AG04450 (cell line): Measurements from ENCODE around the gene CSTB. TPM values are rescaled to one million over a fixed set of nuclear protein-coding genes. Genes with fewer than 3 reads are reported as not detected.
A peak's percentile ranks its signal among the peaks of the same experiment; 100 is the strongest.

ENCODE experiments used
- CTCF ChIA-PET: fragments of 300-600, 350-600 bp; formaldehyde crosslinking; extraction: SDS; loops from one replicate; lab custom pipeline; 2022; ENCODE audit warnings: antibody characterized with exemption, inconsistent platforms; lab: Charles Lee
- POLR2A ChIA-PET: fragments of 350-600 bp; formaldehyde crosslinking; extraction: SDS; loops from one replicate; lab custom pipeline; 2021; ENCODE audit warnings: antibody characterized with exemption, inconsistent platforms; lab: Yijun Ruan, JAX
- DNase-seq: peaks from one replicate; pipeline ENCODE4 v3.0.0-alpha.2; 2011; ENCODE audit warnings: low read depth, low spot score
- H3K27ac ChIP-seq: one replicate; pipeline ENCODE4 v1.5.1; 2012; ENCODE audit warnings: low read depth, low read length, control low read depth
- H3K27me3 ChIP-seq: one replicate; pipeline ENCODE4 v1.6.0; 2012; ENCODE audit warnings: low read length; ENCODE audit not compliant: control insufficient read depth, insufficient read depth
- H3K4me3 ChIP-seq: 2 replicates; pipeline ENCODE4 v1.5.1; 2011; ENCODE audit warnings: mild to moderate bottlenecking, low read depth, low read length, control low read depth
- H3K9me3 ChIP-seq: 2 replicates; pipeline ENCODE4 v1.5.1; 2012; ENCODE audit warnings: low read length; ENCODE audit not compliant: control insufficient read depth, insufficient read depth
- CTCF ChIP-seq: IDR thresholded peaks from 2 replicates; pipeline ENCODE4 v1.5.1; 2011; ENCODE audit warnings: low read depth, low read length, control low read depth, inconsistent platforms
- polyA plus RNA-seq: library from polyadenylated mRNA; depleted of rRNA; stranded (reverse); fragments of >200 nt; gene quantifications from 2 replicates; pipeline ENCODE4 v1.2.3, GENCODE V29; 2011

CSTB gene
- polyA plus RNA-seq, 1 experiment: 54.3 TPM

GRCh38 chr21:43792406-43792805 is 16.3 kb upstream of the CSTB start:
- no peak overlapping the region for H3K27ac ChIP-seq
- ChIA-PET CTCF (no interaction called here), POLR2A (no interaction called here)

GRCh38 chr21:43790010-43790524 is 14.0 kb upstream of the CSTB start:
- Histone ChIP-seq H3K4me3 (peak overlapping the region; percentile 96), H3K9me3 (no peaks in the 10 kb centered on the region; the same call in 1 of the 2 replicates), H3K27ac (no peak overlapping the region), H3K27me3 (no peaks in the 10 kb centered on the region)
- TF ChIP-seq CTCF: no peak
- DNase-seq: no peak
- ChIA-PET POLR2A (no interaction called here), CTCF (interaction anchor here (0.6 to 0.9 kb wide), 11 partner anchors 9 to 288 kb away, joined by 3 to 8 read pairs (median 3); no protein-coding TSS in a partner anchor)

More at GRCh38 chr21:43792406-43792805, 16.3 kb upstream of the CSTB start:
- Histone ChIP-seq H3K27me3 (no peaks in the 10 kb centered on the region), H3K9me3 (no peaks in the 10 kb centered on the region; the same call in 1 of the 2 replicates), H3K4me3 (no peak overlapping the region)
- no peak for TF ChIP-seq CTCF
- no peak for DNase-seq

GRCh38 chr21:43789276-43790009 is 13.3 kb upstream of the CSTB start, which contains the start of gene RRP1:
TSS of gene RRP1 (plus strand) at chr21:43789577. CDS start at chr21:43789630, 53 bp downstream.
- Histone ChIP-seq H3K9me3 (no peaks in the 10 kb centered on the region; the same call in 1 of the 2 replicates), H3K4me3 (peak within 1 kb of the TSS; percentile 96), H3K27me3 (no peaks in the 10 kb centered on the region), H3K27ac (peak within 1 kb of the TSS; percentile 75)
- ChIA-PET POLR2A (interaction anchor here (0.7 kb wide), 2 partner anchors 24 to 79 kb away, joined by 3 read pairs; no protein-coding TSS in a partner anchor), CTCF (interaction anchor here (0.6 to 0.9 kb wide), 12 partner anchors 10 to 289 kb away, joined by 3 to 8 read pairs (median 3); no protein-coding TSS in a partner anchor)
- peak; percentile 74 for TF ChIP-seq CTCF
- DNase-seq: peak; percentile 37

- Histone ChIP-seq H3K4me3 (no peak overlapping the region), H3K27me3 (no peaks in the 10 kb centered on the region), H3K9me3 (no peaks in the 10 kb centered on the region; the same call in 1 of the 2 replicates), H3K27ac (no peak overlapping the region)
- ChIA-PET CTCF (no interaction called here), POLR2A (no interaction called here)
- no peak for DNase-seq
- TF ChIP-seq CTCF: no peak
Measured at GRCh38 chr21:43786807-43787440, 10.8 kb upstream of the CSTB start.
